ENCODE data around the gene TEKT3. TPM values are rescaled to one million over a fixed set of nuclear protein-coding genes. Genes with fewer than 3 reads are reported as not detected.

Gene TEKT3
- total and polyA plus RNA-seq, 11 donors = 0.06 to 1.0 (median 0.50) TPM; not detected in 3

- H3K4me1 ChIP-seq = peaks cover 0 to 21% (median 3%) of the 10 kb centered on the region in 12 donors
- H3K4me3 ChIP-seq = peak overlapping the region in 8 of 12 donors; percentile 19 to 43 (median 32)
- intact Hi-C loops (cut with DNase I) = no loop called here
- no peak for TF ChIP-seq POLR2A (IDR thresholded peaks at IDR 0.05)
- TF ChIP-seq, protein P1, sequence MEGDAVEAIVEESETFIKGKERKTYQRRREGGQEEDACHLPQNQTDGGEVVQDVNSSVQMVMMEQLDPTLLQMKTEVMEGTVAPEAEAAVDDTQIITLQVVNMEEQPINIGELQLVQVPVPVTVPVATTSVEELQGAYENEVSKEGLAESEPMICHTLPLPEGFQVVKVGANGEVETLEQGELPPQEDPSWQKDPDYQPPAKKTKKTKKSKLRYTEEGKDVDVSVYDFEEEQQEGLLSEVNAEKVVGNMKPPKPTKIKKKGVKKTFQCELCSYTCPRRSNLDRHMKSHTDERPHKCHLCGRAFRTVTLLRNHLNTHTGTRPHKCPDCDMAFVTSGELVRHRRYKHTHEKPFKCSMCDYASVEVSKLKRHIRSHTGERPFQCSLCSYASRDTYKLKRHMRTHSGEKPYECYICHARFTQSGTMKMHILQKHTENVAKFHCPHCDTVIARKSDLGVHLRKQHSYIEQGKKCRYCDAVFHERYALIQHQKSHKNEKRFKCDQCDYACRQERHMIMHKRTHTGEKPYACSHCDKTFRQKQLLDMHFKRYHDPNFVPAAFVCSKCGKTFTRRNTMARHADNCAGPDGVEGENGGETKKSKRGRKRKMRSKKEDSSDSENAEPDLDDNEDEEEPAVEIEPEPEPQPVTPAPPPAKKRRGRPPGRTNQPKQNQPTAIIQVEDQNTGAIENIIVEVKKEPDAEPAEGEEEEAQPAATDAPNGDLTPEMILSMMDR (IDR thresholded peaks at IDR 0.05) = no peak
- peak in 4 of 5 donors; percentile 44 to 82 (median 61) for DNase-seq
- ATAC-seq = peak; percentile 76 to 90 (median 84)
- no peaks in the 10 kb centered on the region for H3K9me3 ChIP-seq
- H3K27me3 ChIP-seq = no peaks in the 10 kb centered on the region
- H3K36me3 ChIP-seq = no peaks in the 10 kb centered on the region
- H3K27ac ChIP-seq = peak overlapping the region in 10 of 12 donors; percentile 4 to 72 (median 58)
- WGBS, 4 donors = 37 to 54% (median 46%) methylated on average over 9 of the region's 9 CpGs
These were observed 42.9 kb upstream of the TEKT3 start for GRCh38 chr17:15384142-15384787.

DNA sequence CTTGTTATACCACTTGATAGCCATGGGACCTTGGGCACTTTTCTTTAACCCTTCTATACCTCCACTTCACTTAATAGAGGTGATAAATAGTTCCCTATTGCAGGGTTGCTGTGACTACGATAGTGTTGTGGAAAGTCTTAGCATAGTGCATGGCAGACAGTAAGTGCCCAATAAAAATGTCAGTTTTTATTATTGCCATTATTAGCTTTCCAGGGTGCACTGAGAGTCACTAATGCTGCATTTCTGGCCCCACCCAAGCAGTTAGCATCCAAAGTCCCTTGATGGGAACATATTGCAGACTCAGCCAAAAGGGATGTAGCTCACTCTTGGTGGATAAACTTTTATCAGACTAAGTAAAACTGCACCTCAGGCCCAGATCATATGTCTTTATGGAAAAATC, 41.5 kb upstream of the TEKT3 start:
- no peak for TF ChIP-seq POLR2A (IDR thresholded peaks at IDR 0.05)
- TF ChIP-seq, protein P1 (IDR thresholded peaks at IDR 0.05) = no peak
- H3K9me3 ChIP-seq = no peaks in the 10 kb centered on the region
- ATAC-seq (no peak), DNase-seq (no peak)
- H3K36me3 ChIP-seq = no peaks in the 10 kb centered on the region
- 90 to 100% (median 98%) methylated on average over 1 of the region's 1 CpG for WGBS, 4 donors
- no peak overlapping the region for H3K27ac ChIP-seq
- no peaks in the 10 kb centered on the region for H3K27me3 ChIP-seq
- intact Hi-C loops (cut with DNase I) = no loop called here
- peaks cover 0 to 21% (median 3%) of the 10 kb centered on the region in 12 donors for H3K4me1 ChIP-seq
- no peak overlapping the region for H3K4me3 ChIP-seq

- ATAC-seq (no peak), DNase-seq (no peak)
- Histone ChIP-seq H3K27me3 (no peaks in the 10 kb centered on the region), H3K9me3 (no peaks in the 10 kb centered on the region), H3K4me1 (peaks cover 0 to 21% (median 3%) of the 10 kb centered on the region in 12 donors), H3K4me3 (no peak overlapping the region), H3K36me3 (no peaks in the 10 kb centered on the region), H3K27ac (no peak overlapping the region)
- WGBS, 4 donors = 66 to 76% (median 68%) methylated on average over 2 of the region's 2 CpGs
- intact Hi-C loops (cut with DNase I) = no loop called here
- no peak for TF ChIP-seq POLR2A (IDR thresholded peaks at IDR 0.05)
- TF ChIP-seq, protein P1 (IDR thresholded peaks at IDR 0.05) = no peak
These were observed 40.3 kb upstream of the TEKT3 start for GRCh38 chr17:15381707-15382106.

- H3K27ac ChIP-seq = no peak overlapping the region
- H3K27me3 ChIP-seq = no peaks in the 10 kb centered on the region
- WGBS, 4 donors = 51 to 76% (median 66%) methylated on average over 4 of the region's 4 CpGs
- H3K9me3 ChIP-seq = no peaks in the 10 kb centered on the region
- no peak overlapping the region for H3K4me3 ChIP-seq
- TF ChIP-seq, protein P1 (IDR thresholded peaks at IDR 0.05) = no peak
- TF ChIP-seq POLR2A (IDR thresholded peaks at IDR 0.05) = no peak
- DNase-seq (no peak), ATAC-seq (no peak)
- intact Hi-C loops (cut with DNase I) = no loop called here
- H3K36me3 ChIP-seq = no peaks in the 10 kb centered on the region
- H3K4me1 ChIP-seq = peaks cover 0 to 21% (median 3%) of the 10 kb centered on the region in 12 donors
These were observed 39.0 kb upstream of the TEKT3 start for GRCh38 chr17:15380446-15380845.

Measured in heart left ventricle (tissue), 16 donors.